Measurements from ENCODE around the gene HEMK1.

Gene HEMK1

GRCh38 chr3:50587806-50588758, 18.8 kb downstream of the HEMK1 start:
- no peak overlapping the region for H3K4me3 ChIP-seq (ENCODE audit: control insufficient read depth, low read depth, low read length)
- TF ChIP-seq CTCF (IDR thresholded peaks at IDR 0.05; ENCODE audit: control insufficient read depth, insufficient read depth, low read depth, low read length, missing control alignments), result no peak
- no peak for DNase-seq (ENCODE audit: low read depth)

GRCh38 chr3:50588759-50589433, 19.6 kb downstream of the HEMK1 start:
- no peak overlapping the region for H3K4me3 ChIP-seq (ENCODE audit: control insufficient read depth, low read depth, low read length)
- DNase-seq (ENCODE audit: low read depth), result no peak
- TF ChIP-seq CTCF (IDR thresholded peaks at IDR 0.05; ENCODE audit: control insufficient read depth, insufficient read depth, low read depth, low read length, missing control alignments), result no peak

GRCh38 chr3:50591196-50591741, 21.9 kb downstream of the HEMK1 start:
- no peak for TF ChIP-seq CTCF (IDR thresholded peaks at IDR 0.05; ENCODE audit: control insufficient read depth, insufficient read depth, low read depth, low read length, missing control alignments)
- no peak overlapping the region for H3K4me3 ChIP-seq (ENCODE audit: control insufficient read depth, low read depth, low read length)
- no peak for DNase-seq (ENCODE audit: low read depth)

- no peak overlapping the region for H3K4me3 ChIP-seq (ENCODE audit: control insufficient read depth, low read depth, low read length)
- no peak for DNase-seq (ENCODE audit: low read depth)
- TF ChIP-seq CTCF (IDR thresholded peaks at IDR 0.05; ENCODE audit: control insufficient read depth, insufficient read depth, low read depth, low read length, missing control alignments), result no peak
Observed at GRCh38 chr3:50592568-50592967, 23.2 kb downstream of the HEMK1 start.

GRCh38 chr3:50594253-50594785, 25.0 kb downstream of the HEMK1 start:
- no peak overlapping the region for H3K4me3 ChIP-seq (ENCODE audit: control insufficient read depth, low read depth, low read length)
- DNase-seq (ENCODE audit: low read depth), result no peak
- TF ChIP-seq CTCF (IDR thresholded peaks at IDR 0.05; ENCODE audit: control insufficient read depth, insufficient read depth, low read depth, low read length, missing control alignments), result no peak

- no peak overlapping the region for H3K4me3 ChIP-seq (ENCODE audit: control insufficient read depth, low read depth, low read length)
- TF ChIP-seq CTCF (IDR thresholded peaks at IDR 0.05; ENCODE audit: control insufficient read depth, insufficient read depth, low read depth, low read length, missing control alignments), result no peak
- no peak for DNase-seq (ENCODE audit: low read depth)
Observed at GRCh38 chr3:50599115-50599715, 29.9 kb downstream of the HEMK1 start.

Measured in AG09309 (cell line).